Mesendoderm (in vitro differentiated cells): Measurements from ENCODE around the gene STPG2.
"Not testable (repeated sequence)": the region's sequence is repeated elsewhere in the genome, so short reads cannot be mapped to it uniquely, and the experiment has no call there.

ENCODE experiments used
- DNase-seq: peaks from one replicate; pipeline ENCODE4 v3.0.0; 2013
- H2AK5ac ChIP-seq: 2 replicates; pipeline ENCODE4 v1.6.1; 2013; ENCODE audit warnings: low read length, inconsistent platforms
- H2BK120ac ChIP-seq: 2 replicates; pipeline ENCODE4 v1.6.1; 2013; ENCODE audit warnings: low read depth, mild to moderate bottlenecking, low read length, moderate library complexity, mixed read lengths
- H2BK15ac ChIP-seq: replicated peaks from 2 replicates; pipeline ENCODE4 v1.6.1; 2013; ENCODE audit warnings: low read depth, mild to moderate bottlenecking, moderate library complexity
- H2BK5ac ChIP-seq: 2 replicates; pipeline ENCODE4 v1.6.1; 2013; ENCODE audit warnings: low read length, inconsistent platforms
- H3K18ac ChIP-seq: 2 replicates; pipeline ENCODE4 v1.6.1; 2013; ENCODE audit warnings: mild to moderate bottlenecking, low read length, mixed read lengths
- H3K23ac ChIP-seq: one replicate; pipeline ENCODE4 v1.6.1; 2013; ENCODE audit warnings: low read length
- H3K27ac ChIP-seq: 2 replicates; pipeline ENCODE4 v1.5.1; 2013; ENCODE audit warnings: low read depth, mild to moderate bottlenecking, inconsistent platforms, low read length, moderate library complexity
- H3K27me3 ChIP-seq: 2 replicates; pipeline ENCODE4 v1.6.1; 2013; ENCODE audit warnings: low read length, control low read depth, mild to moderate bottlenecking, inconsistent platforms; ENCODE audit not compliant: insufficient read depth, poor library complexity
- H3K36me3 ChIP-seq: 2 replicates; pipeline ENCODE4 v1.6.1; 2013; ENCODE audit warnings: low read length, inconsistent platforms; ENCODE audit not compliant: control insufficient read depth, insufficient read depth
- H3K4ac ChIP-seq: one replicate; pipeline ENCODE4 v1.6.1; 2013; ENCODE audit warnings: low read depth, mild to moderate bottlenecking, low read length, moderate library complexity
- H3K4me1 ChIP-seq: 2 replicates; pipeline ENCODE4 v1.6.1; 2013; ENCODE audit warnings: low read depth, low read length, inconsistent platforms; ENCODE audit not compliant: control insufficient read depth
- H3K4me2 ChIP-seq: 2 replicates; pipeline ENCODE4 v1.6.1; 2013; ENCODE audit warnings: low read length
- H3K4me3 ChIP-seq: 2 replicates; pipeline ENCODE4 v1.5.1; 2013; ENCODE audit warnings: mild to moderate bottlenecking, low read length
- H3K56ac ChIP-seq: one replicate; pipeline ENCODE4 v1.6.1; 2013; ENCODE audit warnings: low read length
- H3K79me1 ChIP-seq: 2 replicates; pipeline ENCODE4 v1.6.1; 2013; ENCODE audit warnings: low read length, inconsistent platforms
- H3K79me2 ChIP-seq: 2 replicates; pipeline ENCODE4 v1.6.1; 2013; ENCODE audit warnings: mild to moderate bottlenecking, low read length; ENCODE audit not compliant: control insufficient read depth, insufficient read depth
- H3K9ac ChIP-seq: 2 replicates; pipeline ENCODE4 v1.6.1; 2013; ENCODE audit warnings: low read length, inconsistent platforms
- H4K5ac ChIP-seq: one replicate; pipeline ENCODE4 v1.6.1; 2013; ENCODE audit warnings: low read length
- H4K8ac ChIP-seq: one replicate; pipeline ENCODE4 v1.6.1; 2013; ENCODE audit warnings: low read depth, mild to moderate bottlenecking, control low read depth, low read length, moderate library complexity
- WGBS: extraction: QIAGEN DNeasy Blood & Tissue Kit; methylation state at CpG from one replicate; pipeline ENCODE4 v1.1.7; 2013; ENCODE audit warnings: low lambda C conversion rate, missing lambda C conversion rate; ENCODE audit not compliant: insufficient coverage; ENCODE audit errors: extremely low coverage; 5-methylcytosine and 5-hydroxymethylcytosine counted together

Gene STPG2

GRCh38 chr4:97903436-97904189 lies 239.7 kb downstream of the STPG2 start:
- H3K4ac ChIP-seq, DNase-seq, H3K56ac ChIP-seq, H2AK5ac ChIP-seq, H3K27me3 ChIP-seq, H4K5ac ChIP-seq, H3K27ac ChIP-seq, H2BK15ac ChIP-seq, H3K23ac ChIP-seq, H3K4me3 ChIP-seq, H3K4me2 ChIP-seq, H3K18ac ChIP-seq, H3K36me3 ChIP-seq, H3K4me1 ChIP-seq, H2BK120ac ChIP-seq, H3K9ac ChIP-seq, H2BK5ac ChIP-seq, H3K79me2 ChIP-seq, H3K79me1 ChIP-seq, H4K8ac ChIP-seq: not testable (repeated sequence)
- WGBS = no CpG with 5 or more reads among the region's 23 CpGs

DNA sequence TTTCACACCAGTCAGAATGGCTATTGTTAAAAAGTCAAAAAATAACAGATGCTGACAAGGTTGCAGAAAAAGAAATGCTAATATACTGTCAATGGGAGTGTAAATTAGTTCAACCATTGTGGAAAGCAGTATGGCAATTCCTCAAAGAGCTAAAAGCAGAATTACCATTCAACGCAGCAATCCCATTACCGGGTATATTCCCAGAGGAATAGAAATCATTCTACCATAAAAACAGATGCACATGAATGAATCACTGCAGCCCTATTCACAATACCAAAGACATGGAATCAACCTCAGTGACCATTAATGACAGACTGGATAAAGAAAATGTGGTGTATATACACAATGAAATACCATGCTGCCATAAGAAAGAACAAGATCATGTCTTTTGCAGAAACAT lies 243.0 kb downstream of the STPG2 start:
- Histone ChIP-seq H3K9ac (no peak overlapping the region), H3K27ac (no peak overlapping the region), H3K23ac (no peak overlapping the region), H3K79me1 (no peaks in the 10 kb centered on the region), H2BK120ac (no peak overlapping the region), H2BK5ac (no peak overlapping the region), H3K79me2 (no peaks in the 10 kb centered on the region), H3K4me2 (no peak overlapping the region), H3K18ac (no peak overlapping the region), H4K8ac (no peak overlapping the region), H3K4ac (no peak overlapping the region), H3K56ac (no peak overlapping the region), H2AK5ac (no peak overlapping the region), H2BK15ac (no peak overlapping the region), H3K36me3 (no peaks in the 10 kb centered on the region), H3K27me3 (no peaks in the 10 kb centered on the region), H3K4me3 (no peak overlapping the region), H3K4me1 (no peaks in the 10 kb centered on the region), H4K5ac (no peak overlapping the region)
- WGBS = no CpG with 5 or more reads among the region's 2 CpGs
- no peak for DNase-seq

DNA sequence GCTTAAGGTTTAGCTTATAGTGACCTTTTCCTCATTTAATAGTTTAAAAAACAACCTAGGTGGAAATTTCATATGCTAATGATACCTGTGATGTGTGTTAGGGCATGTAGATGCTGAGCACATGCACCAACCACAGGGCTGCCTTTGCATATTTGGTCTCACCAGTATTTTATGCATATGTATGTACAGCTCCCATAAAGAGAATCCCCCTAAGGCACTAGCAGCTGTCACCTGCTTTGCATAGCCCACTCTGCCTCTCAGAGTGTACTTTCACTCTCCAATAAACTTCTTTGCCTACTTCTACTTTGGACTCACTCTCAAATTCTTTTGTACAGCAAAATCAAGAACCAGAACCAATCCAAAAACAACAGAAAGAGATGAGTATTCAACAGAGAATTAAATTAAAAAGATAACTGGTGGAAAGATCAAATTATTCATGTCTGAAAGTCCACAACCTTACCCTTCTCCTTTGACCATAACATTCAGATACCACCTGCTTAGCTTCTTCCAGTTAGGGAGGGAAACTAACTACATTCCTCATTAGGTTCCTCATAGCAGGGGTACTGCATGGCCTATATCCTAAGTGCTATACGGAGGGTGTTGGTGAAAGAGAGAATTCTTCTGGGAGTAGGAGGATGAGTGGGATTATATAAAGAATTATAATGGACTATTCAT lies 250.5 kb downstream of the STPG2 start:
- no peak overlapping the region for H4K8ac ChIP-seq
- no peak overlapping the region for H3K9ac ChIP-seq
- H3K56ac ChIP-seq = no peak overlapping the region
- H3K79me1 ChIP-seq = no peaks in the 10 kb centered on the region
- no peak for DNase-seq
- no peaks in the 10 kb centered on the region for H3K27me3 ChIP-seq
- no peak overlapping the region for H4K5ac ChIP-seq
- no CpG with 5 or more reads among the region's 1 CpG for WGBS
- H3K27ac ChIP-seq = no peak overlapping the region
- H3K23ac ChIP-seq = no peak overlapping the region
- H3K4me3 ChIP-seq = no peak overlapping the region
- H2AK5ac ChIP-seq = no peak overlapping the region
- no peak overlapping the region for H2BK120ac ChIP-seq
- H2BK5ac ChIP-seq = no peak overlapping the region
- no peak overlapping the region for H3K18ac ChIP-seq
- H3K36me3 ChIP-seq = no peaks in the 10 kb centered on the region
- no peaks in the 10 kb centered on the region for H3K4me1 ChIP-seq
- no peak overlapping the region for H3K4me2 ChIP-seq
- no peaks in the 10 kb centered on the region for H3K79me2 ChIP-seq
- no peak overlapping the region for H2BK15ac ChIP-seq
- no peak overlapping the region for H3K4ac ChIP-seq

- Histone ChIP-seq H4K5ac (no peak overlapping the region), H3K4me3 (no peak overlapping the region), H4K8ac (no peak overlapping the region), H3K27ac (no peak overlapping the region), H3K27me3 (no peaks in the 10 kb centered on the region), H3K4me2 (no peak overlapping the region), H2BK15ac (no peak overlapping the region), H3K79me1 (no peaks in the 10 kb centered on the region), H3K4ac (no peak overlapping the region), H2BK120ac (no peak overlapping the region), H3K79me2 (no peaks in the 10 kb centered on the region), H2AK5ac (no peak overlapping the region), H3K36me3 (no peaks in the 10 kb centered on the region), H3K9ac (no peak overlapping the region), H3K23ac (no peak overlapping the region), H3K56ac (no peak overlapping the region), H3K4me1 (no peaks in the 10 kb centered on the region), H2BK5ac (no peak overlapping the region), H3K18ac (no peak overlapping the region)
- DNase-seq = no peak
- WGBS = no CpG with 5 or more reads among the region's 2 CpGs
Measured at GRCh38 chr4:97879942-97880341, 263.3 kb downstream of the STPG2 start.

DNA sequence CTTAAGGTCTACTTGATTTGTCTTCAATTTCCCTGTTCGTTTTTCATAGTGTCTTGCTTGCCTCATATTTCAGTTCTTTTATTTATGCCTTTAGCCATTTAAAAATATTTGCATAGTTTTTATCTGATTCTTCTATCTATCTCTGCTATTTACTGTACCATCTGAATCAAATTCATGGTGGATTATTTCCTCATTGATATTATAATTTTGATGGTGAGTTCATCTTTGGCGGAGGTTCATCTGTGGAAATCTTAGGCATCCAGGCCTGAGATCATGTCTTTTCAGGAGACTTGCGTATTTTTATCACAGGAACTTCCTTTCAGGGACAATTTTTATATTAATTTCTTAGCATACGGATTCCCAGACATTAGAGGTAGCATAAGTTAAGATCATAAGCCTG lies 275.2 kb downstream of the STPG2 start:
- no peaks in the 10 kb centered on the region for H3K79me2 ChIP-seq
- no peak overlapping the region for H2BK5ac ChIP-seq
- DNase-seq = no peak
- no peak overlapping the region for H3K4me3 ChIP-seq
- H2AK5ac ChIP-seq = no peak overlapping the region
- no peaks in the 10 kb centered on the region for H3K4me1 ChIP-seq
- H3K4ac ChIP-seq = no peak overlapping the region
- no peaks in the 10 kb centered on the region for H3K36me3 ChIP-seq
- no peak overlapping the region for H3K9ac ChIP-seq
- H3K27me3 ChIP-seq = no peaks in the 10 kb centered on the region
- no peak overlapping the region for H3K23ac ChIP-seq
- H3K18ac ChIP-seq = no peak overlapping the region
- no peaks in the 10 kb centered on the region for H3K79me1 ChIP-seq
- no peak overlapping the region for H3K56ac ChIP-seq
- H2BK15ac ChIP-seq = no peak overlapping the region
- H3K27ac ChIP-seq = no peak overlapping the region
- H3K4me2 ChIP-seq = no peak overlapping the region
- no CpG with 5 or more reads among the region's 4 CpGs for WGBS
- H4K5ac ChIP-seq = no peak overlapping the region
- no peak overlapping the region for H4K8ac ChIP-seq
- H2BK120ac ChIP-seq = no peak overlapping the region
